Astrocyte of the cerebellum (primary cell): Measurements from ENCODE around the gene NSRP1.
A peak's percentile ranks its signal among the peaks of the same experiment; 100 is the strongest.

ENCODE experiments used
- DNase-seq: peaks from one replicate; pipeline ENCODE4 v3.0.0-alpha.2; 2011; ENCODE audit warnings: low read depth
- H3K4me3 ChIP-seq: 2 replicates; pipeline ENCODE4 v1.5.1; 2011; ENCODE audit warnings: mild to moderate bottlenecking, low read depth, low read length, moderate library complexity
- in situ Hi-C: cut with HindIII; loops from 2 replicates; pipeline ENCODE4 v1.10.0; 2017; ENCODE audit warnings: low sequenced_read_pairs
- TF ChIP-seq, protein P1 (sequence below): IDR thresholded peaks from 2 replicates; pipeline ENCODE4 v1.5.1; 2012; ENCODE audit warnings: low read length, low read depth, moderate library complexity, mild to moderate bottlenecking; ENCODE audit errors: missing control alignments

NSRP1 gene, protein sequence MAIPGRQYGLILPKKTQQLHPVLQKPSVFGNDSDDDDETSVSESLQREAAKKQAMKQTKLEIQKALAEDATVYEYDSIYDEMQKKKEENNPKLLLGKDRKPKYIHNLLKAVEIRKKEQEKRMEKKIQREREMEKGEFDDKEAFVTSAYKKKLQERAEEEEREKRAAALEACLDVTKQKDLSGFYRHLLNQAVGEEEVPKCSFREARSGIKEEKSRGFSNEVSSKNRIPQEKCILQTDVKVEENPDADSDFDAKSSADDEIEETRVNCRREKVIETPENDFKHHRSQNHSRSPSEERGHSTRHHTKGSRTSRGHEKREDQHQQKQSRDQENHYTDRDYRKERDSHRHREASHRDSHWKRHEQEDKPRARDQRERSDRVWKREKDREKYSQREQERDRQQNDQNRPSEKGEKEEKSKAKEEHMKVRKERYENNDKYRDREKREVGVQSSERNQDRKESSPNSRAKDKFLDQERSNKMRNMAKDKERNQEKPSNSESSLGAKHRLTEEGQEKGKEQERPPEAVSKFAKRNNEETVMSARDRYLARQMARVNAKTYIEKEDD

DNA sequence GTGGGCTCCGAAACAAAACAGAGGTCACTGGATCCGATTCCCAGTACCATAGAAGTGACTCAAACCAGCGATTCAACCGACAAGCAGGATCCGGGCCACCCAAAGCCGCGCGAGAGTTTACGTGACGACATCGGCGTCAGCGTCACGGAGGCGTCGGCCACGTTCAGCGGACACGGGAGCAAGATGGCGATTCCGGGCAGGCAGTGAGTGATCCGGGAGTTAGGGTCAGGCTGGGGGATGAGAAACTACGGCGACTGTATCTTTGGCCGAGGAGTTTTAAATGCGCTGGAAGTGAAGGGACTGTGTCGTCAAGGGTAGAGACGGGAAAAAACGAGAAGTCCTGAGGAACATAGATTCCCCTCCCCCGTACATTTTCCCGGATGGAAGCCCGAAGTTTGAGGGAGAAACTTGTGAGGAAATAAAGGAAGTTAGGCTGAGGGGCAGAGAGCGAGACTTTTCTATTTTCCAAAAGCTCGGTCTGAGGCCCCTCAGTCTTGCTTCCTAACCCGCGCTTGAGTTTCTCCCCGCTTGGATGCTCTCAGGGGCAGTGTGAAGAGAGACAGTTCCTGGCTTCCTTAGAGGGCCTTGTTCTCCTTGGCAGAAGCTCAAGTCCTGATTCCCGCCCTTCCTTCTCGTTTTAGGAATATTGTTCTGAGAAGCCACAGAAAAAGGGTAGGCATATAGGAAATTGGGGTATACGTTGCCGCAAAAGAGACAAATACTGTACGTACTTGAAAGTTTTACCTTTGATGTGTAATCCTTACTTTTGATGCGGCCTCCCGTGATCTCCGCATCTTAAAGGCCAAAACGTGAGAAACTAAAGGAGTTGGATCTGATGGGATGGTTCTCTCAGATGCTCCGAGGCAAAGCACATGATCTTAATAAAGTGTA lies at the start of gene NSRP1:
TSS of gene NSRP1 (plus strand) at position 156 of the 891 bp plus-strand sequence. CDS start at position 184, 28 bp downstream.
- in situ Hi-C loops = no loop called here
- H3K4me3 ChIP-seq = peak within 1 kb of the TSS; percentile 92
- DNase-seq = peak; percentile 91
- TF ChIP-seq, protein P1, sequence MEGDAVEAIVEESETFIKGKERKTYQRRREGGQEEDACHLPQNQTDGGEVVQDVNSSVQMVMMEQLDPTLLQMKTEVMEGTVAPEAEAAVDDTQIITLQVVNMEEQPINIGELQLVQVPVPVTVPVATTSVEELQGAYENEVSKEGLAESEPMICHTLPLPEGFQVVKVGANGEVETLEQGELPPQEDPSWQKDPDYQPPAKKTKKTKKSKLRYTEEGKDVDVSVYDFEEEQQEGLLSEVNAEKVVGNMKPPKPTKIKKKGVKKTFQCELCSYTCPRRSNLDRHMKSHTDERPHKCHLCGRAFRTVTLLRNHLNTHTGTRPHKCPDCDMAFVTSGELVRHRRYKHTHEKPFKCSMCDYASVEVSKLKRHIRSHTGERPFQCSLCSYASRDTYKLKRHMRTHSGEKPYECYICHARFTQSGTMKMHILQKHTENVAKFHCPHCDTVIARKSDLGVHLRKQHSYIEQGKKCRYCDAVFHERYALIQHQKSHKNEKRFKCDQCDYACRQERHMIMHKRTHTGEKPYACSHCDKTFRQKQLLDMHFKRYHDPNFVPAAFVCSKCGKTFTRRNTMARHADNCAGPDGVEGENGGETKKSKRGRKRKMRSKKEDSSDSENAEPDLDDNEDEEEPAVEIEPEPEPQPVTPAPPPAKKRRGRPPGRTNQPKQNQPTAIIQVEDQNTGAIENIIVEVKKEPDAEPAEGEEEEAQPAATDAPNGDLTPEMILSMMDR = no peak

DNA sequence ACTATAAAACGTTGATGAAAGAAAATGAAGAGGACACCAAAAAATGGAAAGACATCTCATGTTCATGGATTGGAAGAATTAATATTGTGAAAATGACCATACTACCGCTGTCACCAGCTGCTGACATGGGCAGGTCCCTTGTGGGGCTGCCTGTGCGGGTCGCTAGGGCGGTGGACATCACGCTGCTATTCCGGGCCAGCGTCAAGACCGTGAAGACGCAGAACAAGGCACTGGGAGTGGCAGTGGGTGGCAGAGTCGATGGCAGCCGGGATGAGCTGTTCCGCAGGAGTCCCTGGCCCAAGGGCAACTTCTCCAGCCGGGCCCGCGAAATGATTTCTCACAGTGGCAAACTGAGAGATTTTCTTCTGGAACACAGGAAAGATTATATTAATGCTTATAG lies 48.2 kb upstream of the NSRP1 start:
- DNase-seq = no peak

DNA sequence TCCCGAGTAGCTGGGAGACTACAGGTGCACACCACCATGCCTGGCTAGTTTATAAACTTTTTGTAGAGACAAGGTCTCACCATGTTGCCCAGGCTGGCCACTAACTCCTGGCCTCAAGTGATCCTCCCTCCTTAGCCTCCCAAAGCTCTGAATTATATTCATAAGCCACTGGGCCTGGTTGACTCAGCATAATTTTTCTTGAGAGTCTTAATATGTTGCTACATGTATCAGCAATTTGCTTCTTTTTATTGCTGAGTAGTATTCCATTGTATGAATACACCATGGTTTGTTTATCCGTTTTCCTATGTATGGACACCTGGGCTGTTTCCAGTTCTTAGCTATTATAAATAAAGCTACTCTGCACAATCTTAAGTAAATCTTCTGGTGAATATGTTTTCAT lies 42.4 kb upstream of the NSRP1 start:
- DNase-seq = no peak
- no peak overlapping the region for H3K4me3 ChIP-seq
- in situ Hi-C loops = no loop called here
- TF ChIP-seq, protein P1 = no peak

More for the DNA sequence above, 48.2 kb upstream of the NSRP1 start:
- TF ChIP-seq, protein P1 = no peak
- H3K4me3 ChIP-seq = no peak overlapping the region
- in situ Hi-C loops = no loop called here

DNA sequence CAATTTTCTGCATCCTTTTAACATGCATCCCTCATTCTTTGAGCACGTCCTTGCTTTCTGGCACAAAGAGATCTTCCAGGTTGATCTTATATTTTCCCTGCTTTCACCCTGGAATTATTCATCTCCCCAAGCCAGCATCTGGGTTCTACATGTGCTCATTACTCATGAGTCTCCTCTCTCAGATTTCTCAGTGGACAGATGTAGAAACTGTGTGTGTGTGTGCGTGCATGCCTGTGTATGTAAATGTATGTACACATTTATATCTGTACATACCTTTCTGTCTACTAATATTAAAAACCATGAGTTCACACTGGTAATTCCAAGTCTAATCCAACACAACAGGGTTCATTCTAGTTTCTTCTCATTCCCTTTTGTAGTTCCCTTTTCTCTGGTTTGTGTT lies 41.9 kb upstream of the NSRP1 start:
- TF ChIP-seq, protein P1 = no peak
- in situ Hi-C loops = no loop called here
- H3K4me3 ChIP-seq = no peak overlapping the region
- no peak for DNase-seq

DNA sequence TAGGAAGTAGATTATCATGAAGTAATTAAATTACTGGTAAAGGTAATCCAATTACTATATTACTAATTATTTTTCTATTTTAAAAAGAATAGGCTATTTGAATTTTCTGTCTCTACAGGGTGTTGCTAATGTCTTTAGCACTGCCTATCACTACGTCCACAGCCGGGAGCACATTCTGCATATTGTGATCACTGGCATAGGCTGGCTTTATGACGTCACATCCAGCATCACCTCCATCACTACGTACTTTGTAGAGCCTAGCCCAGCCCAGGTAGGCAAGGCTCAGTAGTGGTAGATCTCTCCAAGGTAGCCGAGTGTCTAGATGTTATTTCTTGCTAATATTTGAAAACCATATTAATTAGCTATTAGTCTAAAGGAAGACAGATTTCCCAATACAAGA lies 33.8 kb upstream of the NSRP1 start:
- DNase-seq = no peak
- TF ChIP-seq, protein P1 = no peak
- H3K4me3 ChIP-seq = no peak overlapping the region
- in situ Hi-C loops = loop anchor here (10.0 kb wide), 1 partner anchor 228 kb away; no protein-coding TSS in a partner anchor

DNA sequence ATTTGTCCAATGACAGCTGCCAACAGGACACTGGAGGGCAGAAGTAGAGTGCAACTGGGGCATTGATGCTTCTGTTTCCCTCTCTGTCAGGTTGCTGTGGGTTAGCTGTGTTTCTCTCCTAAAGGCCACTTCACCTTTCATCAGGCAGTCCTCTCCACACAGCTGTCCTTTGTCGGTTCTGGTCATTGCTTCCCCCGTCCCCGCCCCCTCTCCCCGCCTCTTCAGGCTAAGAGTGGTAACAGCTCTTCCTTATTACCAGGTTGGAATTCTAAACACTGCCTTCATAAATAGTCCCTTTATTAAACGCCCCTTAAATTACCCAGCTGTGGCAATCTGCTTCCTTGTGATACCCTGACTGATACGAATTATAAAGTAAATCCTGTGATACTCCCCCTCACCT lies 31.8 kb upstream of the NSRP1 start:
- no peak overlapping the region for H3K4me3 ChIP-seq
- in situ Hi-C loops = loop anchor here (10.0 kb wide), 1 partner anchor 230 kb away; no protein-coding TSS in a partner anchor
- DNase-seq = no peak
- TF ChIP-seq, protein P1 = no peak
